Astrocyte of the cerebellum (primary cell): ENCODE results near the gene DNASE2.
A peak's percentile ranks its signal among the peaks of the same experiment; 100 is the strongest.

Experiments used
- DNase-seq: peaks from one replicate; pipeline ENCODE4 v3.0.0-alpha.2; 2011; ENCODE audit warnings: low read depth
- H3K4me3 ChIP-seq: 2 replicates; pipeline ENCODE4 v1.5.1; 2011; ENCODE audit warnings: mild to moderate bottlenecking, low read depth, low read length, moderate library complexity
- CTCF ChIP-seq: IDR thresholded peaks from 2 replicates; pipeline ENCODE4 v1.5.1; 2012; ENCODE audit warnings: low read length, low read depth, moderate library complexity, mild to moderate bottlenecking; ENCODE audit errors: missing control alignments
- in situ Hi-C: cut with HindIII; loops from 2 replicates; pipeline ENCODE4 v1.10.0; 2017; ENCODE audit warnings: low sequenced_read_pairs

Gene DNASE2

GRCh38 chr19:12868540-12869112, 12.6 kb downstream of the DNASE2 start:
- TF ChIP-seq CTCF, result no peak
- no peak for DNase-seq
- no peak overlapping the region for H3K4me3 ChIP-seq
- in situ Hi-C loops, result no loop called here

DNA sequence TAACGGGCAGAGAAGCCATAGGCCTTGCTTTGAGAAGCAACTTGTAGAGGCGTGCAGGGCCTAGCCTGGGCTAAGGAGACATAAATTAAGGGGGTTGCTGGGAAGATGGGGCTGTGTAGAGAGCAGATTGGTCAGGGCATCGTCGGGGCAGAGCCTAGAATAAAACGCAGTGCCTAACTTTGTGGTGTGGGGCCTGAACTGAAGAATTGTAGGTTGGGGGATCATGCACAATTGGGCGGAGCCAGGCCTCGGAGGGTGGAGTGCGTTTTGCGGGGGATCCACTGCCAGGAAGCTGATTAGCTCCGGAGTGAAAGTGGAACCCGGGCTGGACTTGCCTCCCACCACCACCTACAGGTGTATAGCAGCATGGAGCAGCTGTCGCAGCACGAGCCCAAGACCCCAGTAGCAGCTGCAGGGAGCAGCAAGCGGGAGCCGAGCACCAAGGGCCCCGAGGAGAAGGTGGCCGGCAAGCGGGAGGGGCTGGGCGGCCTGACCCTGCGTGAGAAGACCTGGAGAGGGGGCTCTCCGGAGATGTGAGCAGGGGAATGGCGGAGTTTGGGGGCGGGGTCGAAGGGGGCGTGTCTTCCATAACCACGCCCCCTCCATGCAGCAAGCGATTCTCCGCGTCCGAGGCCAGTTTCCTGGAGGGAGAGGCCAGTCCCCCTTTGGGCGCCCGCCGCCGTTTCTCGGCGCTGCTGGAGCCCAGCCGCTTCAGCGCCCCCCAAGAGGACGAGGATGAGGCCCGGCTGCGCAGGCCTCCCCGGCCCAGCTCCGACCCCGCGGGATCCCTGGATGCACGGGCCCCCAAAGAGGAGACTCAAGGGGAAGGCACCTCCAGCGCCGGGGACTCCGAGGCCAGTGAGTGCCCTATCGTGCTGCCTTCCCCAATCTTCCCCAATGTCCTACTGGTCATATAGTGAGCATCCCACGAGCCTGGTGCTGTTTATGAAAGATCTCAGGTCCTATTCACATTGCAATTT, 13.8 kb downstream of the DNASE2 start:
- TF ChIP-seq CTCF, result no peak
- in situ Hi-C loops, result no loop called here
- no peak for DNase-seq
- H3K4me3 ChIP-seq, result peak overlapping the region; percentile 30

GRCh38 chr19:12866416-12867119, 14.7 kb downstream of the DNASE2 start:
- in situ Hi-C loops, result no loop called here

DNA sequence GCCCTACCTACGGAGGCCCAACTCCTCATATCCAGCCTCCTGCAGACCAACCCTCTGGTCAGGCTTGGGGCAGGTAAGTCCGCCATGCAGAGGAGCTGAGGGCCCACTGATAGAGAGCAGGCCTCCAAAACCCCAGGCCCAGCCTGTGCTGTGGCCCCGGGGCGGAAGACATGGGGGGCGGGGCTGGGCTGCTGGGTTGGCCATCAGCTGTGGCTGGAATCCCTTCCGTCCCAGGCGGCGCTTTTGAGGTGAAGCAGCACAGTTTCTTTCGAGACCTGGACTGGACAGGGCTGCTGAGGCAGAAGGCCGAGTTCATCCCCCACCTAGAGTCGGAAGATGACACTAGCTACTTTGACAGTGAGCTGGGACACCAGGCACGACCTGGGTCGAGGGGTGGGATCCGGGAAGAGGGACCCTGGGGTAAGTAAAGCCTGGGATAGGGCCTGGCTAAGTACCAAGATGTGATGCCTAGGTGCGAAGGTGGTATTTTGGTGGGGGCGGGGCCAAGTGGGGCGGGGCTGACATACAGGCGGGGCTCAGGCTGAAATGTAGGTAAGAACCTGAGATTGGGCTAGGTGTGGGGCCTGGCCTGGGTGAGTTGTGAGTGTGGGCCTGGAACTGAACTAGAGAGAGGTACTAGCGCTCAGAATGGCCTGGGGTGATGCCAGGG, 15.4 kb downstream of the DNASE2 start:
- H3K4me3 ChIP-seq, result no peak overlapping the region
- in situ Hi-C loops, result no loop called here
- no peak for DNase-seq
- TF ChIP-seq CTCF, result no peak

More at GRCh38 chr19:12866416-12867119, 14.7 kb downstream of the DNASE2 start:
- no peak for DNase-seq
- no peak for TF ChIP-seq CTCF
- H3K4me3 ChIP-seq, result no peak overlapping the region

GRCh38 chr19:12864721-12865715, 16.2 kb downstream of the DNASE2 start:
- H3K4me3 ChIP-seq, result no peak overlapping the region
- TF ChIP-seq CTCF, result no peak
- DNase-seq, result no peak
- in situ Hi-C loops, result no loop called here
